CD4-positive, alpha-beta T cell treated with Interleukin-1 beta for 1 hour (primary cell): ENCODE measurements around the gene RBAK.
"Not testable (repeated sequence)": the region's sequence is repeated elsewhere in the genome, so short reads cannot be mapped to it uniquely, and the experiment has no call there.

ENCODE experiments used
- DNase-seq, 2 donors: peaks; one replicate each; pipeline ENCODE4 v3.0.0-alpha.2; 2020 to 2022

RBAK gene

DNA sequence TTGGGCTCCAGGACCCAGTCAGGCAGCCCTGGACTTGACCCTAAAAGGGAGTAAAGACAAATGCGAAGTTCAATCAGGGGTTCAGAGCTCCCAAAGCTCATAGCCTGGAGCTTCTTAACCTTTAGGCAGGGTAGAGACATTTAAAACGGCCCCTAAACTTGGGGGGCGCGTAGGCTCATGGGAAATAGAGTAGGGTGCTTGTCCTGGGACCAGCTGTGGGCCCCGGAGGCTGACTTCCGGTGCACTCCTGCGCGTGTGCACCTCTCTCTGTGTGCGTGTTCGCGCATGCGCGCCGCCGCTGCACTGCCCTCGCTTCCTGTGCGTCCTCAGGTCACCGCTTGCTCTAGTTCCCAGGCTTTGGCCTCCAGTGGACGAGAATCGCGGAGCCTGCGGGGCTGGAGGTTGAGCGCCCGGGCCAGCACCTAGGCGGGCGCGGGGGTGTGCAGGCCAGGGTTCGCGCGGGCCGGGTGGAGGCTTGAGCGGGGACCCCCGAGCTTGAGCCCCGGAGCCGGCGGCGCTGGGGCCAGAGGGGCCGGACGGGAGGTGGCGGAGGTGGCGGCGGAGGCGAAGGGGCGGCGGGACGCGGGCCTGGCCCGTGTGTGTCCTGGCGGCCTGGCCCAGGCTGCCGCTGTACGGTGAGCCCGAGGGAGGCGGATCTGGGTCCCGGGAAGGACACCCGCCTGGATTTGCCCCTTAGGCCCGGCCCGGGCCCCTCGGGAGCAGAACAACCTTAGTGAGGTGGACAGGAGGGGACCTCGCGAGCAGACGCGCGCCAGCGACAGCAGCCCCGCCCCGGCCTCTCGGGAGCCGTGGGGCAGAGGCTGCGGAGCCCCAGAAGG is at the start of gene RBAK:
TSS of gene RBAK (plus strand) at position 303 of the 839 bp plus-strand sequence. CDS start 2,217 bp downstream, outside the sequence.
- DNase-seq, result peak; percentile 93 to 95

DNA sequence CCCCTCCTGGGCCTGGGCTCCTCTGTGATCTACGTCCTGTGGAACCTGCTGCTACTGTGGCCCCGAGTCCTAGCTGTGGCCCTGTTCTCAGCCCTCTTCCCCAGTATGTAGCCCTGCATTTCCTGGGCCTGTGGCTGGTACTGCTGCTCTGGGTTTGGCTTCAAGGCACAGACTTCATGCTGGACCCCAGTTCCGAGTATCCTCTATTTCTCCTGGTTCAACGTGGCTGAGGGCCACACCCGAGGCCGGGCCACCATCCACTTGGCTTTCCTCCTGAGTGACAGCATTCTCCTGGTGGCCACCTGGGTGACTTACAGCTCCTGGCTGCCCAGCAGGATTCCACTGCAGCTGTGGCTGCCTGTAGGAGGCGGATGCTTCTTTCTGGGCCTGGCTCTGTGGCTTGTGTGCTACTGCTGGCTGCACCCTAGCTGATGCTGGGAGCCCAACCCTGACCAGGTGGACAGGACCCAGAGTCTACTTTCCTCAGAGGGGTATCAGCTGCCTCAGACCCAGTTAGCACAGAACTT is 48.9 kb upstream of the RBAK start:
- no peak for DNase-seq

DNA sequence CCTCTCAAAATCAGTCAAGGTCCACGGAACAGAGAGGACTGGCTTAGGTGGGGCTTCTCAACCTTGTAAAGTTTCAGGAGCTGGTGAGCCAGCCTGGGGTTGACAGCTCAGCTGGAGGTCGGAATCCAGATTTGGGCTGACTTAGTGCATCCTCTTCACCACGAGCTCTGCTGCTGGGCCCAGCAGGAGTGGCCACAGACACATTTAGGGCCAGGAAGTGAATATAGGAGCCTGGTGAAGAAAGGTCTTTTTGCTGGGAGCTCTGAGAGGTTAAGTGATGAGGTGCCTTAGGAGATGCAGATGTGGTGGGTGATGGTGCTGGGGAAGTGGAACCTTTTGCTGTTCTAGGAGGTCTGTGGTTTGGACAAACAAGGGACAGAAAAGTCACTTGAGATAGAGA is 47.4 kb upstream of the RBAK start:
- no peak for DNase-seq

DNA sequence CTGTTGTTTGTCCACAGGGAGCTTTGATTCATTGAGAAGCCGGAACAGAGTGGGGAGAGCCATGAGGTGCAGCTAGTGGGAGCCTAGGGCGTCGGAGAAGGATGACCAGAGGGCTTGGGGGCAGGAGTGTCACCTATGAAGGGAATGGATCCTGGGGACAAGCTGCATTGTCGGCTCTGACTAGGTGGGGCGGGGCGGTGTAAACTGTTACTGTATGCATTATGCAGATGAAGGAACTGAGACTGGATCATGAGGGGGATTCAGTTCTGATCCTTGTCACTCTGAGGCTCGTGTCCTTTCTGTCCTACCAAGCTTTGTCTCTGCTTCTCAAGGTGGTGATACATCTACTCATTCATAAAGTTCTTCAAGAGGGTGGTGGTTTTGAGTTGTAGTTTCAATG is 46.8 kb upstream of the RBAK start:
- DNase-seq, result no peak

DNA sequence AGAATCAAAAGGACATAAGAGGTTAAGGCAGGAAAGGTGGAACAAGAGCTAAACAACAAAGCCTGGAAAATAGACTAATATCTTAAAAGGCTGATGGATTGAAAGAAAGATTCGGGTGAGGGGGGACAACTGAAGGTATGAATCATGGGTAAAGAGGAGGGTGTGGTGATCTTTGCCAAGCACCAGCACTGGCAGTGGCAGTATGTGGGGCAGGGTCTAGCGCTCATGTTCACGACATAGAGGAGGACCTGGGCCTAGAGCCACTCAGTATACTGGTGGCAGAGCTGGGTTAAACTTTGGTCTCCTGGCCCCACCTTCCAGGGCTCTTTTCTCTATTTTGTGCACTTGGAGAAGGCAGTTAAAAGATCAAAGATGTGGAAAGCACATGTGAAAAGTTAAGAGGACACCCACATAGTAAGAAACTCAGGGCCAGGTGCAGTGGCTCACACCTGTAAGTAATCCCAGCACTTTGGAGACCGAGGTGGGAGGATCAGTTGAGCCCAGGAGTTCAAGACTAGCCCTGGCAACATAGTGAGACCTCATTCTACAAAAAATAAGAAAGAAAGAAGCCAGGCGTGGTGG is 46.2 kb upstream of the RBAK start:
- DNase-seq, result no peak

DNA sequence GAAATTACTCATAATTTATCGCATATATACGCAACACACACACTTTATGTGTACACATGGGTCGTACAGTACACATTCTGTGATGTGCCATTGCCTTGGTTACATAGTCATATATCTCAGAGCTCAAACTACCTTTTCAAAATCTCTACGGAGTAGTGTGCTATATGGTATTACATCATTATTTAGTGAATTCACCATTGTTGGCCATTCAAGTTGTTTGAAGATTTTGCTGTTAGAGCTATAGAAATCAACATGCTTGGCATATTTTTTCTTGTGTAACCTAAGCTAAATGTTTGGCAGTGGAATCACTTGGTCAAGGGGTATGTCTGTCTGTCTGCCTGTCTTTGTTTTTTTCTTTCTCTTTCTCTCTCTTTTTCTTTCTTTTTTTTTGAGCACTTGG is 44.7 kb upstream of the RBAK start:
- DNase-seq, result no peak

DNA sequence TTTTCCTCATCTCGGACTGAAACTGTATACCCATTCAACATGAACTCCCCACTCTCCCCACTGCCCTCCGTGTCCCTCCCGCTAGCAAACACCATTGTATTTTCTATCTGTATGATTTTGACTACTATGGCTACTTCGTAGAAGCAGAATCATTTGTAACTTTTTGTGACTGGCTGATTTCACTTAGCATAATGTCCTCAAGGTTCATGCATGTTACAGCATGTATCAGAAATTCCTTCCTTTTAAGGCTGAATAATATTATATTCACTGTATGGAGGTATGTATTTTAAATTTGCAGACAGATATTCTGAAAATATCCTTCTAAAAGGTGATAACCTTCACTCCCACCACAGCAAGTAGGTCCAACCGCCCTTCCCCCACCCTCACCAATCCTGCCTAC is 43.7 kb upstream of the RBAK start:
- DNase-seq, result no peak

DNA sequence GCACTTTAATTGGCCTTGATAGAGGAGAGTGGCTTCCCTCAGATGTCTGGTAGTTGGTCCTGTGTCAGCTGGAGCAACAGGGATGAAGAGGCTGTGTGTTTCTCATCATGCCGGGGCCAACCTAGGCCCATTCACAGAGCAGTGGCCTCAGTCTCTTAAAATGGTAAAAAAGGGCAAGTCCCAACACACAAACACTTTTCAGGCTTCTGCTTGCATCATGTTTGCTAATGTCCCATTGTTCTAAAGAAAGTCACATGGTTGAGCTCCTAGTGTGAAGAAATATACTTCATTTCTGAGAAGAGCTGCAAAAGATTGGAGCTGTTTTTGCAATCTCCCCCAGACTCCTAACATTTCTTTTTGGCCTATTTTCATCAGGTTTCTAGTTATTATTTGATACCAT is 40.6 kb upstream of the RBAK start:
- DNase-seq, result no peak

DNA sequence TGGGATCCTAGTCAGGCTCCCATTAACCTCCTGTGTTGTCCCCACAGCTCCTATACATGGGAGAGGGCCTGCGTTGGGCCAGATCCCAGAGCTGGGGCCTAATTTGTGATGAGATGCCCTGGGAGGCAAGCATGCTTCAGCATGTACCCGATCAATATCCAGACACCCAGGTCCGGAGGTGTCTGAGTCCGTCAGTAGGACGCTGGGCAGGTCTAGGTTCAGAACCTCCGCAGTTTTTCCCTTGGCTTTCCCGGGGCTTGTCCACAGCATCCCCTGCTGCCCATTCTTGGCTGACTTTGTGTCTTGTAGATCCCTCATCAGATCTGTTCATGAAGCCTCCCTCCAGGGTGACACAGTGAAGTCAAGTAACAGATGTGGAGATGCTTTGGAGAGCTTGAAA is 32.7 kb upstream of the RBAK start:
- DNase-seq, result no peak

DNA sequence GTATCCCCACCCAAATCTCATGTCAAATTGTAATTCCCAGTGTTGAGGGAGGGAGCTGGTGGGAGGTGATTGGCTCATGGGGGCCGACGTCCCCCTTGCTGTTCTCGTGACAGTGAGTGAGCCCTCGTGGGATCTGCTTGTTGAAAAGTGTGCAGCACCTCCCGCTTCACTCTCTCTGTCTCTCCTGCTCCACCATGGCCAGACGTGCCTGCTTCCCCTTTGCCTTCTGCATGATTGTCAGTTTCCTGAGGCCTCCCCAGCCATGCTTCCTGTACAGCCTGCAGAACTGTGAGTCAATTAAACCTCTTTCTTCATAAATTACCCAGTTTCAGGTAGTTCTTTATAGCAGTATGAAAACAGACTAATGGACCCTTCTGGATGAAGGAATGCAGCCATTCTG is 29.7 kb upstream of the RBAK start:
- not testable (repeated sequence) for DNase-seq

DNA sequence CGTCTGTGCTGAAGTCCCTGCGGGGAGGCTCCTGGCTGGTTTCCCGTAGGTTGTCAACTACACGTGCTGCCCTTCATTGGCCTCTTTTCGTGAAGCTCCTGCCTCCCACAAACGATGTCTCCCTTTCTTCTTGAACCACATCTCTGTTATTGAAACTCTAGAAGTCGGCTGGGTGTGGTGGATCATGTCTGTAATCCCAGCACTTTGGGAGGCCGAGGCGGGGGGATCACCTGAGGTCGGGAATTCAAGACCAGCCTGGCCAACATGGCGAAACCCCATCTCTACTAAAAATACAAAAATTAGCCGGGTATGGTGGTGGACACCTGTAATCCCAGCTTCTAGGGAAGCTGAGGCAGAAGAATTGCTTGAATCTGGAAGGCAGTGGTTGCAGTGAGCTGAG is 28.0 kb upstream of the RBAK start:
- not testable (repeated sequence) for DNase-seq

DNA sequence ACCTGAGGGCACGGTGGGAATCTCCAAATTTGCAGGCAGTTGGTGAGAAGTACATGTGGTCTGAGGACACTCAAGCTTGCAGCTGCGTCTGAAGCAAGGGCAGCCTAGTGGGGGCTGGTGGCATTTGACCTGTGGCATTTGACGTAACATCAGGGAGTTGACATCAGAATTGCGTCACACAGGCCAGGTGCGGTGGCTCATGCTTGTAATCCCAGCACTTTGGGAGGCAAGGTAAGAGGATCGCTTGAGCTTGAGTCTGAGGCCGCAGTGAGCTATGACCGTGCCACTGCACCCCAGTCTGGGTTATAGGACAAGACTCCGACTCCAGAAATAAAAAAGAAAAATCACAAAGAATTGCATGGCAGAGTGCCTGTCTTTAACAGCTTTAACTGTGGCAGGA is 25.6 kb upstream of the RBAK start:
- no peak for DNase-seq

DNA sequence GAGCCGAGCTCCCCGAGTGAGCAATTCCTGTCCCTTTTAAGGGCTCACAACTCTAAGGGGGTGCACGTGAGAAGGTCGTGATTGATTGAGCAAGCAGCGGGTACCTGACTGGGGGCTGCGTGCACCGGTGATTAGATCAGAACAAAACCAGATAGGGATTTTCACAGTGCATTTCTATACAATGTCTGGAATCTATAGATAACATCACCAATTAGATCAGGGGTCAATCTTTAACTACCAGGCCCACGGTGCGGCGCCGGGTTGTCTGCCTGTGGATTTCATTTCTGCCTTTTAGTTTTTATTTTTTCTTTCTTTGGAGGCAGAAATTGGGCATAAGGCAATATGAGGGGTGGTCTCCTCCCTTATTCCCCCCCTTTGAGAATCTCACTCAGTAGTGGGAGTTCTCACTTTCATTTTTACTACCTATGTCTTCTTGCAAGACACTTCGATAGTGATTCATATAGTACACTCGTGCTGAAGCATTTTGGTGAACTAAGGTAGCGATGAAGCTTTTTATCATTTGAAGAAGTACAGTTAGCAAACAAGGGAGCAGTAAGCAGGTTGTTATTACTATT is 24.6 kb upstream of the RBAK start:
- DNase-seq, result not testable (repeated sequence)

DNA sequence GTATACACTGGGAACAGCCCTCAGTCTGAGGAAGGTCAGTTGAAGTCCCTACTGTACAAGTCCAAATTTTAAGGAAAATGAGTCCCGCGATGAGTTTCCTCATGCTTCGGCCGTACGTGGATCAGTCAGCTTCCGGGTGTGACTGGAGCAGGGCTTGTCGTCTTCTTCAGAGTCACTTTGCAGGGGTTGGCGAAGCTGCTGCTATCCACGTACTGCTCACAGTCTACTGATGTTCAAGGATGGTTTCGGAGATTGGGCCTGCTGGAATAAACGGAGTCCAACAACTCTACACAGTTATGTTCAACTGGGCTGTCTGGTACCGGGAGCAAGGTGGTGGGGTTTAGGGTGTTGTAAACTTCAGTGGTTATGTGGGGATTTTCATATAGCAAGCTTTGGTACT is 22.0 kb upstream of the RBAK start:
- DNase-seq, result not testable (repeated sequence)

DNA sequence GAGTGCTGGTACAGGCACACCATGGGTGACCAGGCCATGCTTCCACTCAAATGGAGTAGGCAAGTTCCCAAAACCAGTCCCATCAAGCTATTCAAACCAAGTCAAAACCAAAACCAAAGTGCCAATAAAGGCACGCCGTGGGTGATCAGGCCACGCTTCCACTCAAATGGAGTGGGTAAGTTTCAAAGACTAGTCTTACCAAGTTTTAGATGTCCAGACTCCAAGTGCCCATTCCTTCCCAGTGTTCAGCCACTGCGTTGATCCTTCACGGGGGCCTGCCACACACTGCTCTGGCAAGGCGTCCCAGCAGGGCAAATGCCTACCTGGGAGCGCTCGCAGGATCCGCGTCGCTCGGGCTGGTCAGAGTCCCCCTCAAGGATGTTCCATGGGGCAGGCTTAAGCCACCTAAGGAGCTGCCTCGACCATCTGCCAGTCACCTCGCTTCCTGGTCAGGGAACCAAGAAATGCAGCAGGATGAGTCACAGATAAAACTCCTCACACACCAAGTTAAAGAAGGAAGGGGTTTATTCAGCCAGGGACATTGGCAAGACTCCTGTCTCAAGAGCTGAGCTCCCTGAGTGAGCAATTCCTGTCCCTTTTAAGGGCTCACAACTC is 17.8 kb upstream of the RBAK start:
- not testable (repeated sequence) for DNase-seq

DNA sequence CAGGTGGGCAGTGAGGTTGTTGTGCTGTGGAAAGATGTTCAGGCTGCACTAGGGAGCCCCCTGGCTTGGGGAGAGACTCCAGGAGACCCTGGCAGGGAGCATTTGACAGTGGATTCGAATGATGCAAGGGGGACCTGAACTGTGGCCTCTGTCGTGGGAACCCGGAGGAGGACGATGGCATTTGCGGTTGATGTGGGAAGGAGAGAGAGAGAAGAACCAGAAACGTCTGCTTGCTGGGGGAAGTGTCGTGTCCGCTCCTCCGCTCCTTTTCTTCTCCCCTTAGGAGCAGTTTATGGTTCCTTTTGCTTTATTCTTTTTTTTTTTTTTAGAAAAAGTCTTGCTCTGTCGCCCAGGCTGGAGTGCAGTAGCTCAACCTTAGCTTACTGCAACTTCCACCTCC is 12.5 kb upstream of the RBAK start:
- DNase-seq, result not testable (repeated sequence)

DNA sequence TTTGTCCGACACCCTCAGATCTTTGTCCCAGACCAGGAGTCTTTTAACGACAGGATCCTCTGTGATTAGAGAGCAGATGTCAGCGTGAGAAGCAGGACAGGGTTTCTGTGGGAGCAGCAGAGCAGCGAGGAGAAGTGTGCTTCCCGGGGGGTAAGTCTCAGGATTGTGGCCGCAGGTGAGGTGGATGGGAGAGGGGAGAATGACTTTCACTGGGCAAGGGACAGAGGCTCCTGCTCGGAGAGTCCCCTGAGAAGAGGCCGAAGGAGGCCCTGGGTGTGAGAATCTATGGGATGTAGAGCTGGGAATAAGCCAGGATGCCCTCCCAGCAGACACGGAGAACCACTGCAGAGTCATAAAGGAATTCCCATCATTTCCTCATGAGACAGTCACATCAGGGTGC is 10.4 kb upstream of the RBAK start:
- no peak for DNase-seq

DNA sequence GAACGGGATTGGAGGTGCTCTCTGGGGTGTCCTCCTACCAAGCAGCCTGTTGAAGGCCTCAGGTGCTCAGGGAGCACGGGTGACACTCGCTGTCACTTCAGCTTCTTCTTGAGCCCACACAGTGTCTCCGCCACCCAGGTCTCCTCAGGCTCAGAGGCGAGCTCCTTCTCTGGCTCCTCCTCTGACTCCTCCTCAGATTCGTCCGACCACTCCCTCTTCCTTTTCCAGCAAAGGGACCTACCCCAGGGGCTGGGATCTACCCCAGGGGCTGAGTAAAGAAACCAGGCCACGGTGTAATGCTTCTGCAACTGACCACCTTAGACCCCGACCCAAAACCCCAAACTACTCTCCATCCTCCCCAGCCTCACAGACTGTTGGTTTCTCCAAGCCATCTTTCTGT is 9.2 kb upstream of the RBAK start:
- DNase-seq, result no peak

DNA sequence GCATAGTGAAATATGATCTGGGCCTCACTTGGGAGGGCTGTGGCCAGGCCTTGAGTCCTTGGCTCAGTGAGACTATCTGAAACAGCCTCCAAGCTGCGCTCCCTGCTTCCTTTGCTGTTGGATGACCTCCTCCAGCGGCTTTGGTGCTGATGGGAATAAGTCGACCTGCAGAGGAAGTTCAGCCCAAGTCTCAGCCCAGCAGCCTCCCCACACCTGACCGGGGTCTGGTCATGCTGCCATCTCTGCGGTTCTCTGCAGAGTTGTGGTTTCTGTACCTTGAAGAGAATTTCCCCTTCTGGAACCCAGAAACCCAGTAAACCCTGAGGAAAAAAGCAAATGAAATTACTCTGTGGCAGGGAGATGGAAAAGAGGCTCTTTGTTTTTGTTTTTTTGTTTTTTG is 4.6 kb upstream of the RBAK start:
- DNase-seq, result no peak

DNA sequence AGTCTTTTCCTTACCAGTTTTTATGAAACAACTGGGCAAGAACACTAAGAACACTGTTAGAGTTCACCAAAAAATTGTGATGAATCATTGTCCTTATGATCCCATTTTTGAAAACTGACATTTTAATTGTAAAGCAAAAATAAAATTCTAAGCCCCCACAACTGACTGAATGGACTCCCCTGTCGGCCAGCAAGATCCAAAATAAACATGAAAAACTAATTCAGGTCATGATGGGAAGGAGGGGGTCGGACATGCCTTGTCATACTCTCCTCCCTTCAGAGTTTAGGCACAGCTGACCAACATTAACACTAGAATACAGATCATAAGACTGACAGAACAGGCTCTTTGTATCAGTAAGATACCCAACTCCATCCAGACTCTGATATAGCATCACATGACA is 2.0 kb upstream of the RBAK start:
- DNase-seq, result no peak

DNA sequence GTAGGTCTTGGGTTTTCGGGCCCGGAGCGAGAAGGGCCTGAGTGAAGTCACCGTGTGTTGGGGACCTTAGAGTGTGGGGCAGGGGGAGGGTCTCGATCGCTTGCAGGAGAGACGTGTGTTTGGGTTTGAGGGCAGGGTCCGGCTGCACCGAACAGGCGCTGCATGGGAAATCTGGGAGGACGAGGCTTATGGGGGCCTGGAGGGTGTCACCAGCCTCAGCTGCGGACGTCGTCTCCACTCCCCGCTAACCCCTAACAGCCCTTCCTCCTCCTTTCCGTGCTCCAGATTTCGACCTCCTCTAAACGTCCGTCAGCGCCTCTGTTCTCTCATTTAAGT is 705 bp downstream of the RBAK start:
- DNase-seq, result peak in 1 of 2 donors; percentile 8

DNA sequence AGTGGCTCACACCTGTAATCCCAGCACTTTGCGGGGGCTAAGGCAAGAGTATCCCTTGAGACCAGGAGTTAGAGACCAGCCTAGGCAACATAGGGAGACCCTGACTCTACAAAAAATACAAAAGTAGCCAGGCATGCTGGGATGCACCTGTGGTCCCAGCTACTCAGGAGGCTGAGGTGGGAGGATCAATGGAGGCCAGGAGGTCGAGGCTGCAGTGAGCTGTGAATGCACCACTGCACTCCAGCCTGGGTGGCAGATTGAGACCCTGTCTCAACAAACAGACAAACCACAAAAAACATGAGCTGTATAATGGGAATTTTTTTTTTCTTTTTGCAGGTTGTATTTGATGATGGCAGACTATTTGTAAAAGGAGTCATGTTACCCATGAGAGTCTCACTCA is 1.5 kb downstream of the RBAK start:
- DNase-seq, result not testable (repeated sequence)

DNA sequence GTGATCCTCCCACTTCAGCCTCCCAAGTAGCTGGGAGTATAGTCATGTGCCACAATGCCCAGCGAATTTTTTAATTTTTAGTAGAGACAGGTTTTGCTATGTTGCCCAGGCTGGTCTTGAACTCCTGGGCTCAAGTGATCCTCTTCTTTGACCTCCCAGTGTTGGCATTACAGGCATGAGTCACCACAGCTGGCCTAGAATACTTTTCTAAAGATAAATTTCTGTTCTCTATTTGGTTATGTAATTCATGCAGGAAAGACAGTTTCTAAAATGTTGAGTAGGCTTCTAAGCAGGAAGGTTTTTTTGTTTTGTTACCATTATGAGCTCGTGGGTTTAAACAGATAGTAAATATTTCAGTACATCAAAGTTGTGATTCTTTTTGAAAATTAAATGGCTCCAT is 5.0 kb downstream of the RBAK start:
- DNase-seq, result no peak

DNA sequence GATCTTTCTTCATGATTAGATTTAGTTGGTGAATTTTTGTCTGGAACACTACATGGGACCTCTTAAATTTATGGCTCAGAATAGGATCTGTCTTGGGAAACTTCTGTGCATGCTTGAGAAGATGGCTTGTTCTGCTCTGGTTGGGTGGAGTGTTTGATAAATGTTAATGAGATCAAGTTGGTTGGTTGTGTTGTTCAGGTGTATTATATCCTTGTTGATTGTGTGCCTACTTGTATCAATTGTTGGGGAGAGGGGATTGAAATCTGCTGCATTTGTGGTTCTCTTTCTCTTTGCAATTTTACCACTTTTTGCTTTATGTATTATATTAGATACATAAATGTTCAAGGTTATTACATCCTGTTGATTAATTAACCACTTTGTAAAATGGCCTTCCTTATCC is 6.1 kb downstream of the RBAK start:
- not testable (repeated sequence) for DNase-seq
